ENCODE data around the gene DCDC1.

Gene DCDC1

GRCh38 chr11:30832831-30833230 is 536.7 kb downstream of the DCDC1 start:
- DNase-seq (ENCODE audit: low read depth in 3 of 3) = no peak

- DNase-seq (ENCODE audit: low read depth in 3 of 3) = no peak
Observed at GRCh38 chr11:30830681-30831080, 538.9 kb downstream of the DCDC1 start.

GRCh38 chr11:30826911-30827310 is 542.6 kb downstream of the DCDC1 start:
- DNase-seq (ENCODE audit: low read depth in 3 of 3) = no peak

- DNase-seq (ENCODE audit: low read depth in 3 of 3) = no peak
Observed at GRCh38 chr11:30825723-30826122, 543.8 kb downstream of the DCDC1 start.

GRCh38 chr11:30823119-30823518 is 546.4 kb downstream of the DCDC1 start:
- DNase-seq (ENCODE audit: low read depth in 3 of 3) = no peak

GRCh38 chr11:30821438-30821965 is 548.0 kb downstream of the DCDC1 start:
- no peak for DNase-seq (ENCODE audit: low read depth in 3 of 3)

GRCh38 chr11:30818721-30819120 is 550.8 kb downstream of the DCDC1 start:
- no peak for DNase-seq (ENCODE audit: low read depth in 3 of 3)

- no peak for DNase-seq (ENCODE audit: low read depth in 3 of 3)
Observed at GRCh38 chr11:30816959-30817880, 552.3 kb downstream of the DCDC1 start.

- no peak for DNase-seq (ENCODE audit: low read depth in 3 of 3)
Observed at GRCh38 chr11:30815619-30816018, 553.9 kb downstream of the DCDC1 start.

GRCh38 chr11:30814737-30815136 is 554.8 kb downstream of the DCDC1 start:
- DNase-seq (ENCODE audit: low read depth in 3 of 3) = no peak

Measured in stimulated activated CD4-positive, alpha-beta T cell treated with anti-CD3 and anti-CD28 coated beads, TNF-alpha, amount 100 ng/mL, for 24 hours (primary cell).